Trophoblast cell (in vitro differentiated cells and primary cell): Measurements from ENCODE around the gene CCDC92. TPM values are rescaled to one million over a fixed set of nuclear protein-coding genes. Genes with fewer than 3 reads are reported as not detected.

Source experiments
- DNase-seq, 2 donors: peaks; one replicate each; pipeline ENCODE4 v3.0.0-alpha.2; 2016
- H2AFZ ChIP-seq: 2 replicates; pipeline ENCODE4 v1.6.1; 2013; ENCODE audit warnings: low read length, moderate library complexity, mild to moderate bottlenecking; ENCODE audit not compliant: insufficient read depth, poor library complexity
- H2AK5ac ChIP-seq: 2 replicates; pipeline ENCODE4 v1.6.1; 2013; ENCODE audit warnings: mild to moderate bottlenecking, low read length
- H2BK120ac ChIP-seq: 2 replicates; pipeline ENCODE4 v1.6.1; 2013; ENCODE audit warnings: low read length, mild to moderate bottlenecking, moderate library complexity; ENCODE audit not compliant: insufficient read depth, poor library complexity
- H2BK12ac ChIP-seq: 2 replicates; pipeline ENCODE4 v1.6.1; 2013; ENCODE audit warnings: mild to moderate bottlenecking, low read length, moderate library complexity
- H2BK5ac ChIP-seq: 2 replicates; pipeline ENCODE4 v1.6.1; 2013; ENCODE audit warnings: low read length, low read depth, moderate library complexity, mild to moderate bottlenecking; ENCODE audit not compliant: poor library complexity
- H3K14ac ChIP-seq: 2 replicates; pipeline ENCODE4 v1.6.1; 2013; ENCODE audit warnings: mild to moderate bottlenecking, low read length
- H3K18ac ChIP-seq: 2 replicates; pipeline ENCODE4 v1.6.1; 2013; ENCODE audit warnings: mild to moderate bottlenecking, low read length
- H3K23ac ChIP-seq: 2 replicates; pipeline ENCODE4 v1.6.1; 2013; ENCODE audit warnings: low read length
- H3K27ac ChIP-seq: 2 replicates; pipeline ENCODE4 v1.5.1; 2013; ENCODE audit warnings: low read depth, mild to moderate bottlenecking, inconsistent platforms, low read length, moderate library complexity
- H3K27me3 ChIP-seq: 2 replicates; pipeline ENCODE4 v1.6.1; 2013; ENCODE audit warnings: inconsistent platforms, mild to moderate bottlenecking, low read length, moderate library complexity; ENCODE audit not compliant: insufficient read depth
- H3K36me3 ChIP-seq, 2 experiments: 1 replicate in 1 of 2; 2 replicates in 1 of 2; pipeline ENCODE4 v1.6.1; 2013; ENCODE audit warnings: low read length in 2 of 2, mild to moderate bottlenecking in 2 of 2, moderate library complexity in 1 of 2; ENCODE audit not compliant: insufficient read depth in 2 of 2, control insufficient read depth in 1 of 2
- H3K4ac ChIP-seq: 2 replicates; pipeline ENCODE4 v1.6.1; 2013; ENCODE audit warnings: low read depth, mild to moderate bottlenecking, low read length, moderate library complexity
- H3K4me1 ChIP-seq, 2 experiments: 1 replicate in 1 of 2; 2 replicates in 1 of 2; pipeline ENCODE4 v1.6.1; 2013; ENCODE audit warnings: low read length in 2 of 2, mild to moderate bottlenecking in 2 of 2, moderate library complexity in 1 of 2; ENCODE audit not compliant: insufficient read depth in 2 of 2, control insufficient read depth in 1 of 2
- H3K4me2 ChIP-seq: 2 replicates; pipeline ENCODE4 v1.6.1; 2013; ENCODE audit warnings: inconsistent platforms, mild to moderate bottlenecking, low read length, moderate library complexity
- H3K4me3 ChIP-seq: 2 replicates; pipeline ENCODE4 v1.5.1; 2013; ENCODE audit warnings: mild to moderate bottlenecking, low read depth, low read length, inconsistent platforms
- H3K79me1 ChIP-seq: one replicate; pipeline ENCODE4 v1.6.1; 2013; ENCODE audit warnings: low read length
- H3K79me2 ChIP-seq: 2 replicates; pipeline ENCODE4 v1.6.1; 2013; ENCODE audit warnings: low read length, mild to moderate bottlenecking; ENCODE audit not compliant: control insufficient read depth, insufficient read depth, poor library complexity
- H3K9ac ChIP-seq: 2 replicates; pipeline ENCODE4 v1.6.1; 2013; ENCODE audit warnings: mild to moderate bottlenecking, low read length
- H3K9me3 ChIP-seq: 2 replicates; pipeline ENCODE4 v1.6.1; 2013; ENCODE audit warnings: low read depth, mild to moderate bottlenecking, control low read depth, inconsistent platforms, low read length; ENCODE audit not compliant: insufficient read depth
- H4K12ac ChIP-seq: 2 replicates; pipeline ENCODE4 v1.6.1; 2013; ENCODE audit warnings: low read depth, mild to moderate bottlenecking, low read length, moderate library complexity
- H4K8ac ChIP-seq: 2 replicates; pipeline ENCODE4 v1.6.1; 2013; ENCODE audit warnings: low read depth, mild to moderate bottlenecking, low read length, moderate library complexity
- H4K91ac ChIP-seq: one replicate; pipeline ENCODE4 v1.6.1; 2013; ENCODE audit warnings: low read depth, mild to moderate bottlenecking, low read length, moderate library complexity
- WGBS: extraction: QIAGEN DNeasy Blood & Tissue Kit; methylation state at CpG from one replicate; pipeline ENCODE4 v1.1.7; 2013; ENCODE audit warnings: missing lambda C conversion rate; ENCODE audit not compliant: insufficient read length, insufficient coverage; ENCODE audit errors: extremely low coverage; 5-methylcytosine and 5-hydroxymethylcytosine counted together
- polyA plus RNA-seq: library from polyadenylated mRNA; stranded (reverse); fragments of 200-250 nt; gene quantifications from 2 replicates; pipeline ENCODE4 v1.2.3, GENCODE V29; 2013

Gene CCDC92
- 60.8 and 68.8 TPM in 2 replicates for polyA plus RNA-seq

- H2BK12ac ChIP-seq, result peak within 1 kb of the TSS; percentile 52
- peak within 1 kb of the TSS; percentile 95 for H2BK5ac ChIP-seq
- H3K27me3 ChIP-seq, result no peaks in the 10 kb centered on the region
- H2AFZ ChIP-seq, result peak within 1 kb of the TSS; percentile 96
- H3K14ac ChIP-seq, result peak within 1 kb of the TSS; percentile 87
- H3K9ac ChIP-seq, result peak within 1 kb of the TSS; percentile 87
- H3K4me1 ChIP-seq, result no peaks in the 10 kb centered on the region
- peak; percentile 88 to 92 for DNase-seq
- peak within 1 kb of the TSS; percentile 93 for H3K4me2 ChIP-seq
- H4K12ac ChIP-seq, result peak within 1 kb of the TSS; percentile 84
- H4K91ac ChIP-seq, result peak within 1 kb of the TSS; percentile 96
- no CpG with 5 or more reads among the region's 138 CpGs for WGBS
- H3K27ac ChIP-seq, result peak within 1 kb of the TSS; percentile 89
- peaks cover 10% of the 10 kb centered on the region for H3K79me2 ChIP-seq
- H3K4ac ChIP-seq, result peak within 1 kb of the TSS; percentile 95
- peak within 1 kb of the TSS; percentile 94 for H3K18ac ChIP-seq
- H3K79me1 ChIP-seq, result peaks cover 10% of the 10 kb centered on the region
- H4K8ac ChIP-seq, result peak within 1 kb of the TSS; percentile 80
- no peaks in the 10 kb centered on the region for H3K9me3 ChIP-seq
- peaks cover 10% of the 10 kb centered on the region in 2 experiments for H3K36me3 ChIP-seq
- H2AK5ac ChIP-seq, result peak within 1 kb of the TSS; percentile 80
- H3K23ac ChIP-seq, result no peak within 1 kb of the TSS
- H2BK120ac ChIP-seq, result peak within 1 kb of the TSS; percentile 94
- H3K4me3 ChIP-seq, result peak within 1 kb of the TSS; percentile 85
Observed at GRCh38 chr12:123972457-123973401, at the start of gene CCDC92, which contains the start of gene ZNF664. Gene CCDC92 (minus strand): TSS chr12:123972831. CDS start chr12:123944305, 28,526 bp downstream. Gene ZNF664 (plus strand): TSS chr12:123973215. CDS start chr12:124012145, 38,930 bp downstream.

- Histone ChIP-seq H4K12ac (no peak overlapping the region), H3K27me3 (no peaks in the 10 kb centered on the region), H2AFZ (no peak overlapping the region), H3K4ac (no peak overlapping the region), H3K36me3 (no peaks in the 10 kb centered on the region), H3K23ac (no peak overlapping the region), H3K9me3 (no peaks in the 10 kb centered on the region), H2BK5ac (no peak overlapping the region), H3K9ac (no peak overlapping the region), H3K27ac (no peak overlapping the region), H3K4me1 (peaks cover 5 to 8% of the 10 kb centered on the region in 2 experiments), H2BK120ac (no peak overlapping the region), H3K18ac (no peak overlapping the region), H3K14ac (no peak overlapping the region), H3K79me2 (no peaks in the 10 kb centered on the region), H2AK5ac (no peak overlapping the region), H4K8ac (no peak overlapping the region), H4K91ac (no peak overlapping the region), H3K4me3 (no peak overlapping the region), H2BK12ac (no peak overlapping the region), H3K79me1 (peaks cover 3% of the 10 kb centered on the region), H3K4me2 (no peak overlapping the region)
- DNase-seq, result no peak
- no CpG with 5 or more reads among the region's 3 CpGs for WGBS
Observed at GRCh38 chr12:124022161-124022560, 49.5 kb upstream of the CCDC92 start.

- no peak overlapping the region for H3K9ac ChIP-seq
- no CpG with 5 or more reads among the region's 3 CpGs for WGBS
- no peak overlapping the region for H3K14ac ChIP-seq
- H2BK120ac ChIP-seq, result no peak overlapping the region
- no peaks in the 10 kb centered on the region for H3K27me3 ChIP-seq
- H3K9me3 ChIP-seq, result no peaks in the 10 kb centered on the region
- H3K4me1 ChIP-seq, result peaks cover 3 to 5% of the 10 kb centered on the region in 2 experiments
- H3K18ac ChIP-seq, result no peak overlapping the region
- no peak overlapping the region for H2BK5ac ChIP-seq
- no peak overlapping the region for H3K27ac ChIP-seq
- H3K4ac ChIP-seq, result no peak overlapping the region
- no peak overlapping the region for H4K12ac ChIP-seq
- H4K8ac ChIP-seq, result no peak overlapping the region
- H4K91ac ChIP-seq, result no peak overlapping the region
- no peak overlapping the region for H2BK12ac ChIP-seq
- no peak overlapping the region for H3K23ac ChIP-seq
- no peaks in the 10 kb centered on the region for H3K36me3 ChIP-seq
- H2AK5ac ChIP-seq, result no peak overlapping the region
- H2AFZ ChIP-seq, result no peak overlapping the region
- no peak overlapping the region for H3K4me2 ChIP-seq
- H3K4me3 ChIP-seq, result no peak overlapping the region
- H3K79me1 ChIP-seq, result peaks cover 3% of the 10 kb centered on the region
- no peak for DNase-seq
- H3K79me2 ChIP-seq, result no peaks in the 10 kb centered on the region
Observed at GRCh38 chr12:124021007-124021406, 48.4 kb upstream of the CCDC92 start.

GRCh38 chr12:124020514-124020949 lies 47.9 kb upstream of the CCDC92 start:
- Histone ChIP-seq H4K12ac (no peak overlapping the region), H3K18ac (no peak overlapping the region), H3K4me2 (no peak overlapping the region), H3K36me3 (peaks cover 0 to 3% of the 10 kb centered on the region in 2 experiments), H3K79me1 (no peaks in the 10 kb centered on the region), H3K4ac (no peak overlapping the region), H3K4me1 (peaks cover 0 to 5% of the 10 kb centered on the region in 2 experiments), H3K14ac (no peak overlapping the region), H4K91ac (no peak overlapping the region), H2AFZ (no peak overlapping the region), H2BK5ac (no peak overlapping the region), H3K23ac (no peak overlapping the region), H3K9me3 (no peaks in the 10 kb centered on the region), H3K79me2 (no peaks in the 10 kb centered on the region), H3K27ac (no peak overlapping the region), H3K27me3 (no peaks in the 10 kb centered on the region), H4K8ac (no peak overlapping the region), H2BK12ac (no peak overlapping the region), H3K4me3 (no peak overlapping the region), H2BK120ac (no peak overlapping the region), H3K9ac (no peak overlapping the region), H2AK5ac (no peak overlapping the region)
- no CpG with 5 or more reads among the region's 2 CpGs for WGBS
- no peak for DNase-seq
